Measurements from ENCODE around the gene ZNRF1.

DNA sequence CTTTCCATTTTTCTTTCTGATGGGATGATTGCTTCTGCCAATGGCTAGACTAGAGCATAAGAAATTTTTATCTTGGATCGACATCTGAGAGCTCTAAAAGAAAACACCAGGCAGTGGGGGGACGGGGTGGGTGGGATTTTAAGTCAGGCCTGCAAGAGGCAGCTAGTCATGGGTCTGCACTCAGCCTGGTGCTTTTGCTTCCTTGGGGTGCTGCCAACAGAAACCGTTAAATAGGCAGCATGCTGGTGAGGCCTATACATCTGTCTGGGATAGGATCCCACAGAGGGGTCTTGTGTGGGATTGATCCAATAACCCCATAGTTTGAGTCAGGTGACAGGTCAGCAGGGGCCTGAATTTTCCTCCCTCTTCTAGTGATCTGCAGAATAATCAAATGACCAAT, 26.9 kb downstream of the ZNRF1 start:
- TF ChIP-seq CTCF (IDR thresholded peaks at IDR 0.05) (no peak), POLR2AphosphoS5 (IDR thresholded peaks at IDR 0.05) (no peak), POLR2A (IDR thresholded peaks at IDR 0.05) (no peak)

All from stomach (tissue), 4 donors.